OCI-LY7 (cell line): Measurements from ENCODE around the gene FOXL3. TPM values are rescaled to one million over a fixed set of nuclear protein-coding genes. Genes with fewer than 3 reads are reported as not detected.

Source experiments
- BruUV-seq: library from RNA; stranded (reverse); fragments of 400-500 nt; replicated peaks from 2 replicates; lab custom pipeline; 2021; lab: Mats Ljungman, UMichigan
- CTCF ChIA-PET: fragments of 300-600 bp; sonication (Branson Sonifier 250); formaldehyde crosslinking; loops from one replicate; lab custom pipeline; 2022; ENCODE audit warnings: antibody characterized with exemption; ENCODE audit not compliant: unreplicated experiment; lab: Charles Lee
- POLR2A ChIA-PET: fragments of 300-600 bp; sonication (Branson Sonifier 250); formaldehyde crosslinking; loops from one replicate; lab custom pipeline; 2022; ENCODE audit warnings: antibody characterized with exemption; lab: Charles Lee
- DNase-seq: peaks from one replicate; pipeline ENCODE4 v3.0.0-alpha.2; 2015; ENCODE audit warnings: low spot score
- H2AFZ ChIP-seq: fragments of 200-600 bp; sonication (generic), shearing (Covaris generic); 2 replicates; pipeline ENCODE4 v1.6.1; 2014; ENCODE audit warnings: mild to moderate bottlenecking, antibody characterized with exemption, low read length, moderate library complexity
- H3K27ac ChIP-seq: fragments of 200-600 bp; sonication (generic); 2 replicates; pipeline ENCODE4 v1.5.1; 2014; ENCODE audit warnings: mixed run types, low read depth, mild to moderate bottlenecking, moderate library complexity, low read length, inconsistent platforms; ENCODE audit not compliant: poor library complexity, severe bottlenecking
- H3K36me3 ChIP-seq: fragments of 200-600 bp; sonication (generic); 2 replicates; pipeline ENCODE4 v1.6.1; 2014; ENCODE audit warnings: mild to moderate bottlenecking, antibody characterized with exemption, low read length, moderate library complexity, mixed read lengths; ENCODE audit not compliant: insufficient read depth
- H3K4me1 ChIP-seq: fragments of 200-600 bp; sonication (generic); 2 replicates; pipeline ENCODE4 v1.5.1; 2014; ENCODE audit warnings: mild to moderate bottlenecking, low read length; ENCODE audit not compliant: insufficient read depth, poor library complexity, severe bottlenecking
- H3K4me2 ChIP-seq: fragments of 200-600 bp; sonication (generic); 2 replicates; pipeline ENCODE4 v1.6.1; 2014; ENCODE audit warnings: mild to moderate bottlenecking, low read length
- H3K4me3 ChIP-seq: fragments of 200-600 bp; sonication (generic); 2 replicates; pipeline ENCODE4 v1.5.1; 2014; ENCODE audit warnings: mild to moderate bottlenecking, low read depth, low read length; ENCODE audit not compliant: poor library complexity, severe bottlenecking
- H3K79me2 ChIP-seq: fragments of 200-600 bp; sonication (generic); 2 replicates; pipeline ENCODE4 v1.6.1; 2016; ENCODE audit warnings: low read depth, mild to moderate bottlenecking, low read length, moderate library complexity, mixed read lengths; ENCODE audit not compliant: insufficient read depth
- H3K9me2 ChIP-seq: fragments of 200-600 bp; sonication (generic); 2 replicates; pipeline ENCODE4 v1.6.1; 2016; ENCODE audit warnings: mild to moderate bottlenecking, low read length, mixed read lengths; ENCODE audit not compliant: insufficient read depth
- H3K9me3 ChIP-seq: fragments of 200-600 bp; sonication (generic); 2 replicates; pipeline ENCODE4 v1.6.1; 2014; ENCODE audit warnings: mild to moderate bottlenecking, mixed run types, low read length, mixed read lengths
- H4K20me1 ChIP-seq: fragments of 200-600 bp; sonication (generic); 2 replicates; pipeline ENCODE4 v1.6.1; 2014; ENCODE audit warnings: mild to moderate bottlenecking, antibody characterized with exemption, low read length, moderate library complexity, mixed read lengths; ENCODE audit not compliant: insufficient read depth
- CTCF ChIP-seq: fragments of 200-600 bp; sonication (generic); conservative IDR thresholded peaks from 2 replicates; pipeline ENCODE4 v1.5.1; 2014; ENCODE audit warnings: mild to moderate bottlenecking, antibody characterized with exemption, low read length, moderate library complexity, mixed read lengths
- EZH2phosphoT487 ChIP-seq: fragments of 200-600 bp; sonication (generic); IDR thresholded peaks from 2 replicates; pipeline ENCODE4 v1.6.1; 2018; ENCODE audit warnings: low read depth, borderline replicate concordance, mild to moderate bottlenecking, mixed run types, antibody characterized with exemption, low read length, moderate library complexity, mixed read lengths
- intact Hi-C: fragments of 100-400 bp; cut with micrococcal nuclease; formaldehyde crosslinking; loops from one replicate; pipeline ENCODE4 v1.10.0; 2022; ENCODE audit not compliant: unreplicated experiment
- total RNA-seq, 2 experiments: library from RNA; depleted of rRNA in 1 of 2; stranded (reverse); fragments of >200 nt in 1 of 2; shearing (Covaris generic) in 1 of 2; gene quantifications; 2 replicates each; pipeline ENCODE4 v1.2.3, GENCODE V29; 2014 to 2022

Gene FOXL3
- total RNA-seq, 2 experiments from 2014 or later, result not detected

- ChIA-PET POLR2A (interaction anchor here (0.6 kb wide), 1 partner anchor 300 kb away, joined by 3 read pairs; no protein-coding TSS in a partner anchor), CTCF (no interaction called here)
- Histone ChIP-seq H3K4me1 (no peaks in the 10 kb centered on the region), H3K4me2 (no peak overlapping the region), H2AFZ (no peak overlapping the region), H3K27ac (no peak overlapping the region), H3K9me2 (no peaks in the 10 kb centered on the region), H3K9me3 (no peaks in the 10 kb centered on the region), H3K4me3 (no peak overlapping the region), H4K20me1 (no peaks in the 10 kb centered on the region), H3K36me3 (no peaks in the 10 kb centered on the region), H3K79me2 (no peaks in the 10 kb centered on the region)
- no TSS peak for BruUV-seq
- intact Hi-C loops, result no loop called here
- DNase-seq, result no peak
- TF ChIP-seq EZH2phosphoT487 (no peak), CTCF (no peak)
Measured at GRCh38 chr7:281637-282036, 8.3 kb upstream of the FOXL3 start.

DNA sequence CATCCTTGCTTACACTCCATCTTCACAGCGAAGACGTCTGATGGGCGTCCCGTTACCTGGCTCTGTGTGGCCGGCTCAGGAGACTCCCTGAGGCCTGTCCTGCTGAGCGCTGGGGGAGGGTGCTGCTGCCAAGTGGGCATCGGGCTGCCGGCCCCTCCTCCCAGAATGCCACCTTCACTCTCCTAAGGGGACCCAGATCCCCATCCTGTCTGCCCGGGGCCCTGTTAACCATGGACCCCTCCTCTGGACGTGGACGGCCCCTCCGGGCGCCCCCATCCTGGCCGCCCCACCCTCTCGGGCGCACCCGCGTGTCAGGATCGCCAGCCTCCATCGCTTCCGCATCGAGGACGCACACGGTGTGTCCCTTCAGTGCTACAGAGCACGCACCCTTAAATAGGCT, 7.3 kb upstream of the FOXL3 start:
- no peaks in the 10 kb centered on the region for H3K36me3 ChIP-seq
- no peaks in the 10 kb centered on the region for H3K4me1 ChIP-seq
- no TSS peak for BruUV-seq
- POLR2A ChIA-PET, result no interaction called here
- H4K20me1 ChIP-seq, result no peaks in the 10 kb centered on the region
- no peak for DNase-seq
- H2AFZ ChIP-seq, result no peak overlapping the region
- no peaks in the 10 kb centered on the region for H3K9me3 ChIP-seq
- TF ChIP-seq CTCF (no peak), EZH2phosphoT487 (no peak)
- no peak overlapping the region for H3K27ac ChIP-seq
- no peak overlapping the region for H3K4me3 ChIP-seq
- CTCF ChIA-PET, result no interaction called here
- intact Hi-C loops, result no loop called here
- no peak overlapping the region for H3K4me2 ChIP-seq
- H3K79me2 ChIP-seq, result no peaks in the 10 kb centered on the region
- H3K9me2 ChIP-seq, result no peaks in the 10 kb centered on the region

DNA sequence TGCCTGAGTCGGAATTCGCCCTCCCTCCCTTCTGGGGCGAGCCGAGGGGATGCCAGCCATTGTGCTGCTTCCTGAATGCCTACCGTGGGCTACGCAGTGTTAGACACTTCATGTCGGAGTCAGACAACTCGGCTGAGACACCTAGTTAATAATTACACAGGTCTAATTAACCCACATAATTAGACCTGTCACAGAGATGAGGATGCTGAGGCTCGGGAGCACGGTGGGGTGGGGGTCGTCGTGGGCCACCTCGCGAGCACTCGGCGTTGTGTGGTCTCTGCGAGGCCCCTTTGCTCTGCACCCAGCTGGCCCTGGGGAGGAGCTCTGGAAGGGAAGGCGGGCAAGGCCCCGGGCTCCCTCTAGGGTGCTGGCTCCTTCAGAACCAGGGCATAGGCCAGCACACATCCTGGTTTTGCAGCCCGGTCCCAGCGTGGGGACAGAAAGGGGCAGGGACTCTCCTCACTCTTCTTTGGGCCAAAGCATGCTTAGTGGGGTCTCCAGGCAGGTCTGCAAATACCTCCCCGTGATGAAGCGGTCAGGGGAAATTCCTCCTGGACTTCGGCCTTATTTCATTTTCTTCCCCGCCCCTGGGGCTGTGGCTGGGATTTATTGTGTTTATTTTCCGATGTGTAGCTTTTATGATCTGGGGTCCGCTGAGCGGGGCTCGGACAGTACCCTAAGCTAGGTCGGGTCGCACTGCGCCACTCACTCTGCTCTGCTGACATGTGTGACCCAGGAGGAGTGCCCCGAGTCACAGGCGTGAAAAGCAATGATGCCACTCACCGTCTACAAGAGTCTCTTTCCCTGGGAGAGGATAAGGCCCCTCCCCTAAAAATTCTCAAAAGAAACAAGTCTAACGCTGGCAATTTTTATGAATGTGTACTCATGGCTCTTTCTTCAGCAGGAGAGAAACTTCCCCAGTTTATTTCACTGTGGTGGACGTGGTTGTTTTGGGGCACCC, 4.9 kb upstream of the FOXL3 start:
- H3K9me2 ChIP-seq, result no peaks in the 10 kb centered on the region
- no peak overlapping the region for H2AFZ ChIP-seq
- H3K4me3 ChIP-seq, result no peak overlapping the region
- CTCF ChIA-PET, result no interaction called here
- no peaks in the 10 kb centered on the region for H3K9me3 ChIP-seq
- no peak for DNase-seq
- intact Hi-C loops, result no loop called here
- H3K36me3 ChIP-seq, result no peaks in the 10 kb centered on the region
- POLR2A ChIA-PET, result no interaction called here
- TF ChIP-seq EZH2phosphoT487, result no peak
- no peaks in the 10 kb centered on the region for H3K79me2 ChIP-seq
- no peak overlapping the region for H3K27ac ChIP-seq
- BruUV-seq, result no TSS peak
- no peaks in the 10 kb centered on the region for H4K20me1 ChIP-seq
- H3K4me2 ChIP-seq, result no peak overlapping the region
- no peaks in the 10 kb centered on the region for H3K4me1 ChIP-seq
